ENCODE results near the gene NELL2.

GRCh38 chr12:44876544-44877410, 662 bp upstream of the NELL2 start:
- TF ChIP-seq SP1 (IDR thresholded peaks at IDR 0.05), result no peak
- TF ChIP-seq NFRKB (IDR thresholded peaks at IDR 0.05), result no peak
- no peak for TF ChIP-seq SUZ12 (IDR thresholded peaks at IDR 0.05)
- no peak for TF ChIP-seq FOXM1 (IDR thresholded peaks at IDR 0.05; ENCODE audit: borderline replicate concordance)
- no peak for TF ChIP-seq FOXA1 (IDR thresholded peaks at IDR 0.05)
- no peak for TF ChIP-seq BHLHE40 (IDR thresholded peaks at IDR 0.05; ENCODE audit: borderline replicate concordance)
- TF ChIP-seq L3MBTL2 (conservative IDR thresholded peaks at IDR 0.05), result peak; percentile 79
- TF ChIP-seq PKNOX1 (IDR thresholded peaks at IDR 0.05), result no peak
- TF ChIP-seq TARDBP (IDR thresholded peaks at IDR 0.05), result no peak

Measured in HEK293T (cell line).